HepG2 (cell line): ENCODE data around the gene NDUFB10. TPM values are rescaled to one million over a fixed set of nuclear protein-coding genes. Genes with fewer than 3 reads are reported as not detected.

Experiments used
- ATAC-seq: fragments of 200-7000 bp; cut with Tn5 transposase; 3 replicates; pipeline ENCODE4 v1.9.1; 2020; ENCODE audit warnings: mild to moderate bottlenecking, moderate library complexity
- BruUV-seq: library from RNA; stranded (reverse); fragments of 400-500 nt; replicated peaks from 2 replicates; lab custom pipeline; 2021; lab: Mats Ljungman, UMichigan
- CTCF ChIA-PET: fragments of 300-600 bp; formaldehyde crosslinking; extraction: SDS; loops from one replicate; lab custom pipeline; 2021; ENCODE audit warnings: low total read pairs, inconsistent platforms, low intra/inter-chr PET ratio; lab: Yijun Ruan, JAX
- POLR2A ChIA-PET: fragments of 350-600 bp; sonication (Branson Sonifier 250); formaldehyde crosslinking; loops from one replicate; lab custom pipeline; 2020; ENCODE audit warnings: antibody characterized with exemption, inconsistent platforms; lab: Yijun Ruan, JAX
- DNase-seq: peaks from one replicate; pipeline ENCODE4 v3.0.0-alpha.2; 2015; ENCODE audit warnings: low spot score
- FAIRE-seq: peaks from 3 replicates; lab custom pipeline; 2011; peaks lifted over from hg19 to GRCh38; lab: Jason Lieb, UNC
- H2AFZ ChIP-seq: one replicate; pipeline ENCODE4 v1.6.1; 2011; ENCODE audit warnings: low read length, inconsistent platforms
- H3K27ac ChIP-seq: fragments of 300-600 bp; 3 replicates; pipeline ENCODE4 v1.8.0; 2011; ENCODE audit warnings: mixed run types, mild to moderate bottlenecking, mixed read lengths, low read length, inconsistent platforms; ENCODE audit not compliant: insufficient read depth; ENCODE audit errors: extremely low read length
- H3K27me3 ChIP-seq, 2 experiments: fragments of 200-600 bp in 1 of 2; 2 replicates in 1 of 2; 3 replicates in 1 of 2; pipeline versions ENCODE4 v1.6.0 to v1.8.0; 2011; ENCODE audit warnings: low read length in 2 of 2, mild to moderate bottlenecking in 2 of 2, moderate library complexity in 2 of 2, inconsistent platforms in 1 of 2; ENCODE audit not compliant: insufficient read depth in 2 of 2, control insufficient read depth in 1 of 2
- H3K36me3 ChIP-seq, 2 experiments: fragments of 200-600 bp in 1 of 2; replicated peaks in 1 of 2; 2 replicates in 1 of 2; 3 replicates in 1 of 2; pipeline versions ENCODE4 v1.5.1 to v1.8.0; 2011; ENCODE audit warnings: low read length in 2 of 2, inconsistent platforms in 1 of 2; ENCODE audit not compliant: insufficient read depth in 2 of 2, control insufficient read depth in 1 of 2
- H3K4me1 ChIP-seq: 2 replicates; pipeline ENCODE4 v1.5.1; 2012; ENCODE audit warnings: low read length, inconsistent platforms; ENCODE audit not compliant: insufficient read depth
- H3K4me2 ChIP-seq: 2 replicates; pipeline ENCODE4 v1.6.0; 2011; ENCODE audit warnings: low read depth, low read length, inconsistent platforms
- H3K4me3 ChIP-seq, 3 experiments: fragments of 200-600 bp in 1 of 3; sonication (generic), shearing (Covaris generic) in 1 of 3; replicated peaks in 1 of 3; 2 replicates each; pipeline ENCODE4 v1.5.1; 2011 to 2016; ENCODE audit warnings: low read length in 3 of 3, inconsistent platforms in 2 of 3, low read depth in 2 of 3, mild to moderate bottlenecking in 2 of 3, control low read depth in 1 of 3, mixed read lengths in 1 of 3; ENCODE audit not compliant: insufficient read depth in 1 of 3
- H3K79me2 ChIP-seq: one replicate; pipeline ENCODE4 v1.6.1; 2011; ENCODE audit warnings: low read length, inconsistent platforms; ENCODE audit not compliant: insufficient read depth
- H3K9ac ChIP-seq: 2 replicates; pipeline ENCODE4 v1.6.0; 2011; ENCODE audit warnings: mild to moderate bottlenecking, low read depth, low read length, inconsistent platforms; ENCODE audit not compliant: insufficient read depth
- H3K9me3 ChIP-seq: 2 replicates; pipeline ENCODE4 v1.5.1; 2012; ENCODE audit warnings: mild to moderate bottlenecking, low read length
- H4K20me1 ChIP-seq: 2 replicates; pipeline ENCODE4 v1.6.0; 2011; ENCODE audit warnings: inconsistent platforms, mild to moderate bottlenecking, low read length, moderate library complexity; ENCODE audit not compliant: insufficient read depth
- AKAP8 ChIP-seq: sonication (generic); formaldehyde crosslinking; IDR thresholded peaks from 2 replicates; pipeline ENCODE4 v1.5.1; 2020; ENCODE audit warnings: mild to moderate bottlenecking, missing genetic modification reagents
- CREB1 ChIP-seq, 2 experiments: fragments of 450-650 bp in 1 of 2; IDR thresholded peaks; 2 replicates each; pipeline ENCODE4 v1.6.1; 2016 to 2017; ENCODE audit warnings: control low read depth in 1 of 2, mild to moderate bottlenecking in 1 of 2, missing compliant biosample characterization in 1 of 2, missing genetic modification characterization in 1 of 2
- FOXM1 ChIP-seq: sonication (generic); formaldehyde crosslinking; IDR thresholded peaks from 2 replicates; pipeline ENCODE4 v1.5.0; 2020; ENCODE audit warnings: missing genetic modification reagents
- FOXP1 ChIP-seq, 2 experiments: fragments of 450-650 bp in 1 of 2; IDR thresholded peaks; 2 replicates each; pipeline ENCODE4 v1.6.1; 2017 to 2018; ENCODE audit warnings: antibody characterized with exemption in 1 of 2
- KDM5A ChIP-seq: fragments of 200-600 bp; sonication (generic); IDR thresholded peaks from 2 replicates; pipeline ENCODE4 v1.7.0; 2018; ENCODE audit warnings: antibody characterized with exemption, mild to moderate bottlenecking, low read length, borderline replicate concordance
- NFYC ChIP-seq: IDR thresholded peaks from 2 replicates; pipeline ENCODE4 v1.6.1; 2016; ENCODE audit warnings: missing genetic modification reagents, missing compliant biosample characterization
- RAD21 ChIP-seq: fragments of 450-650 bp; formaldehyde crosslinking; IDR thresholded peaks from 2 replicates; pipeline ENCODE4 v1.5.0; 2020; ENCODE audit warnings: mild to moderate bottlenecking
- SSRP1 ChIP-seq: IDR thresholded peaks from 2 replicates; pipeline ENCODE4 v1.6.1; 2016; ENCODE audit warnings: control low read depth
- THAP9 ChIP-seq: sonication (generic); formaldehyde crosslinking; IDR thresholded peaks from 2 replicates; pipeline ENCODE4; 2020; ENCODE audit warnings: missing genetic modification reagents, mild to moderate bottlenecking, borderline replicate concordance
- TRIM22 ChIP-seq: fragments of 450-650 bp; IDR thresholded peaks from 2 replicates; pipeline ENCODE4 v1.6.1; 2017
- ZNF10 ChIP-seq: sonication (generic); formaldehyde crosslinking; IDR thresholded peaks from 2 replicates; pipeline ENCODE4 v1.4.0; 2020; ENCODE audit warnings: mild to moderate bottlenecking, low read depth, missing genetic modification reagents, borderline replicate concordance
- whole genome bisulfite sequencing: methylation state at CpG from one replicate; pipeline ENCODE4 v1.1.6; 2017; ENCODE audit warnings: low lambda C conversion rate; 5-methylcytosine and 5-hydroxymethylcytosine counted together
- in situ Hi-C: cut with HindIII; loops from 2 replicates; pipeline ENCODE4 v1.10.0; 2017; ENCODE audit warnings: low pct_unique_long_range_greater_than_20kb; ENCODE audit not compliant: extremely low pct_ligation_motif_present
- intact Hi-C: fragments of 100-400 bp; cut with micrococcal nuclease; formaldehyde crosslinking; loops from one replicate; pipeline ENCODE4 v1.10.0; 2022; ENCODE audit not compliant: unreplicated experiment
- polyA plus RNA-seq, 8 experiments: library from polyadenylated mRNA; depleted of rRNA in 3 of 8; stranded (reverse) in 7 of 8; unstranded in 1 of 8; fragments of >200 nt; fragmentation: Illumina TruSeq in 4 of 8; extraction: Trizol in 4 of 8; gene quantifications; 2 replicates each; pipeline versions ENCODE4 v1.2.1 to v1.2.3, GENCODE V29; 2011 to 2016; ENCODE audit warnings: low read depth in 4 of 8, missing spikeins in 1 of 8, mixed read lengths in 1 of 8; ENCODE audit not compliant: insufficient read depth in 1 of 8
- total RNA-seq, 5 experiments: library from RNA; depleted of rRNA; stranded (reverse); fragments of >200 nt; fragmentation: Illumina TruSeq; extraction: Trizol; gene quantifications; 2 replicates each; pipeline ENCODE4 v1.2.3, GENCODE V29; 2016; ENCODE audit warnings: low read depth in 1 of 5
- TF ChIP-seq, protein P1 (sequence below): sonication (generic); formaldehyde crosslinking; IDR thresholded peaks from 2 replicates; pipeline ENCODE4 v1.4.0; 2020; ENCODE audit warnings: mild to moderate bottlenecking, missing genetic modification reagents

The NDUFB10 gene
- total and polyA plus RNA-seq, 2 of the 13 experiments (the other 11 are each of a cell fraction or from before 2014, with no cell fraction given): 68.6 to 157 TPM

DNA sequence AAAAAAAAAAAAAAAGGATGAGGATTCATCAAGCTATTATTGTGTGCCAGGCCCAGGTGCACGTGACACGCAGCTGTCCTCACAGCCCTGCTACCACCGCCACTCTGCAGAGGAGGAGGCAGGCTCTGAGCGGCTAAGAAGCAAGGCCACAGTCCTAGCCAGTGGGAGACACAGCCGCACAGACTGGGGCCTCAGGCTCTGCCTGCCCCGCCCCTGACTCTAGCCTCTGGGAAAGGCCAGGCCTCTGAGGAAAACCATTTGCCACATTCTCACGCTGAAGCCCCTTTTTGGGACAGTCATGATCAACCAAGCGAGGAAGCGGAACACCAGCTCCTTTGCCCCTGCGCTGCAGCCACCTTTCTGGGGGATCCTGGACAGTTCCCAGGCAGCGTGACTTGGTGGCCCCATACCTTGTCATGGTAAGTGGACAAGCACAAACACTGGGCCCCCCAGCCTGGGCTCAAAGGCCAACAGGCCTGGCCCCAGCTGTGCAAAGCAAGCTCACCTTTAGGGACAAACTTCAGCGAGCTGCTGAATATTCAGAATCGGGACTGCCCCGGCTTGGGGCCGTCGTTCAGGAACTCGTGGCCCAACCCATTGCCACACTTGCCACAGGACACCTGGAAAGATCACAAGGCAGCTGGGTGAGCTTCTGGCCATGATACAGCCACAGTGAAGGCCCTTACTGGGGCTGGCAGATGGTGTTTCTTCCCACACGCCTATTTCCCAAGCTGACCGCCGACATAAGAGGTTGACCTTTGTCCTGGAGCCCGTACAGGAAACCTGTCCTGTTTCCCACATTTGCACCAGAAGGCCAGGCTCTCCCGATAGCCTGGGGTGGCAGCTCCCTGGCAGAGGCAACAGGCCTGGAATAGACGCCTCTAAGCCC is 18.8 kb upstream of the NDUFB10 start (continued):
- no peak for TF ChIP-seq TRIM22
- TF ChIP-seq KDM5A: no peak
- no peak for TF ChIP-seq FOXM1 (CRISPR knock-in tag)

GRCh38 chr16:1941162-1942046 is 17.9 kb upstream of the NDUFB10 start:
- peaks cover 0 to 5% of the 10 kb centered on the region in 2 experiments; a peak in 1 of 5 replicates for H3K27me3 ChIP-seq
- H3K4me1 ChIP-seq: peaks cover 74% of the 10 kb centered on the region
- H3K9me3 ChIP-seq: no peaks in the 10 kb centered on the region
- 3% methylated on average over 14 of the region's 30 CpGs for WGBS
- in situ Hi-C loops: no loop called here
- ATAC-seq (peak; percentile 67), FAIRE-seq (peak; percentile 79), DNase-seq (peak; percentile 85)
- intact Hi-C loops: loop anchor here (2.0 kb wide), 1 partner anchor 17 kb away; the partner anchor contains the start of gene NDUFB10
- peak overlapping the region; percentile 96 for H3K27ac ChIP-seq
- peaks cover 26% of the 10 kb centered on the region for H3K79me2 ChIP-seq
- peak overlapping the region; percentile 93 to 97 (median 96) for H3K4me3 ChIP-seq
- CTCF ChIA-PET: interaction anchor here (0.8 kb wide), 1 partner anchor 12 kb away, joined by 3 read pairs; no protein-coding TSS in a partner anchor
- no peak overlapping the region for H2AFZ ChIP-seq
- peak overlapping the region; percentile 96 for H3K4me2 ChIP-seq
- POLR2A ChIA-PET: interaction anchor here (0.7 to 5.8 kb wide), 32 partner anchors 9 to 636 kb away, joined by 3 to 139 read pairs (median 6); partner anchors contain the start of genes EME2, FAHD1, GFER and HAGH
- H3K9ac ChIP-seq: peak overlapping the region; percentile 90
- H3K36me3 ChIP-seq: peaks cover 7 to 24% of the 10 kb centered on the region in 2 experiments; a peak in 3 of 5 replicates
- H4K20me1 ChIP-seq: no peaks in the 10 kb centered on the region; the same call in 1 of the 2 replicates
- TSS peak; percentile 83 for BruUV-seq
- TF ChIP-seq CREB1 (IDR thresholded peaks at IDR 0.05): 0 out of 2 replicates have a peak, but pooled peaks have one; percentile 19
- TF ChIP-seq CREB1 (CRISPR knock-in tag; IDR thresholded peaks at IDR 0.05): no peak
- TF ChIP-seq NFYC (CRISPR knock-in tag): peak; percentile 32; the same call in 1 of the 2 replicates
- TF ChIP-seq THAP9 (CRISPR knock-in tag): no peak
- TF ChIP-seq FOXP1 (IDR thresholded peaks at IDR 0.05): no peak
- no peak for TF ChIP-seq FOXP1 (CRISPR knock-in tag; IDR thresholded peaks at IDR 0.05)
- TF ChIP-seq ZNF10 (CRISPR knock-in tag): no peak
- TF ChIP-seq RAD21 (CRISPR knock-in tag): peak; percentile 56
- peak; percentile 77 for TF ChIP-seq SSRP1 (CRISPR knock-in tag)
- 0 out of 2 replicates have a peak, but pooled peaks have one; percentile 8 for TF ChIP-seq AKAP8
- TF ChIP-seq, protein P1, sequence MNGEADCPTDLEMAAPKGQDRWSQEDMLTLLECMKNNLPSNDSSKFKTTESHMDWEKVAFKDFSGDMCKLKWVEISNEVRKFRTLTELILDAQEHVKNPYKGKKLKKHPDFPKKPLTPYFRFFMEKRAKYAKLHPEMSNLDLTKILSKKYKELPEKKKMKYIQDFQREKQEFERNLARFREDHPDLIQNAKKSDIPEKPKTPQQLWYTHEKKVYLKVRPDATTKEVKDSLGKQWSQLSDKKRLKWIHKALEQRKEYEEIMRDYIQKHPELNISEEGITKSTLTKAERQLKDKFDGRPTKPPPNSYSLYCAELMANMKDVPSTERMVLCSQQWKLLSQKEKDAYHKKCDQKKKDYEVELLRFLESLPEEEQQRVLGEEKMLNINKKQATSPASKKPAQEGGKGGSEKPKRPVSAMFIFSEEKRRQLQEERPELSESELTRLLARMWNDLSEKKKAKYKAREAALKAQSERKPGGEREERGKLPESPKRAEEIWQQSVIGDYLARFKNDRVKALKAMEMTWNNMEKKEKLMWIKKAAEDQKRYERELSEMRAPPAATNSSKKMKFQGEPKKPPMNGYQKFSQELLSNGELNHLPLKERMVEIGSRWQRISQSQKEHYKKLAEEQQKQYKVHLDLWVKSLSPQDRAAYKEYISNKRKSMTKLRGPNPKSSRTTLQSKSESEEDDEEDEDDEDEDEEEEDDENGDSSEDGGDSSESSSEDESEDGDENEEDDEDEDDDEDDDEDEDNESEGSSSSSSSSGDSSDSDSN (CRISPR knock-in tag): peak; percentile 61; the same call in 1 of the 2 replicates
